Glutamatergic neuron (in vitro differentiated cells): ENCODE data around the gene MMP21. TPM values are rescaled to one million over a fixed set of nuclear protein-coding genes. Genes with fewer than 3 reads are reported as not detected.

ENCODE experiments used
- DNase-seq: peaks from one replicate; pipeline ENCODE4 v3.0.0; 2022
- H3K27ac Mint-ChIP-seq: one replicate; pipeline ENCODE4 v1.8.0; 2020; ENCODE audit warnings: mild to moderate bottlenecking, mixed read lengths, inconsistent platforms; ENCODE audit not compliant: unreplicated experiment
- H3K27me3 Mint-ChIP-seq: one replicate; pipeline ENCODE4 v1.8.0; 2020; ENCODE audit warnings: mild to moderate bottlenecking, moderate library complexity, mixed read lengths, inconsistent platforms; ENCODE audit not compliant: unreplicated experiment
- H3K36me3 Mint-ChIP-seq: one replicate; pipeline ENCODE4 v1.8.0; 2020; ENCODE audit warnings: mild to moderate bottlenecking, mixed read lengths, inconsistent platforms; ENCODE audit not compliant: unreplicated experiment
- H3K4me1 Mint-ChIP-seq: one replicate; pipeline ENCODE4 v1.8.0; 2020; ENCODE audit warnings: mild to moderate bottlenecking, low read depth, mixed read lengths, inconsistent platforms; ENCODE audit not compliant: unreplicated experiment
- H3K4me3 Mint-ChIP-seq: one replicate; pipeline ENCODE4 v1.8.0; 2020; ENCODE audit warnings: mild to moderate bottlenecking, mixed read lengths, inconsistent platforms; ENCODE audit not compliant: unreplicated experiment
- H3K9me3 Mint-ChIP-seq: one replicate; pipeline ENCODE4 v1.8.0; 2020; ENCODE audit warnings: mild to moderate bottlenecking, moderate library complexity, mixed read lengths, inconsistent platforms; ENCODE audit not compliant: unreplicated experiment
- total RNA-seq: library from RNA; stranded (reverse); fragmentation: NEBNext Ultra II Directional; extraction: Animal tissue kit (Norgen Biotek cat#: 25700); gene quantifications from one replicate; pipeline ENCODE4 v1.2.1, GENCODE V29; 2021; ENCODE audit not compliant: unreplicated experiment
- TF ChIP-seq, protein P1 (sequence below): fragments of 200-600 bp; sonication (generic); IDR thresholded peaks from one replicate; pipeline ENCODE4 v1.5.0; 2021; ENCODE audit not compliant: partially characterized antibody, unreplicated experiment

The MMP21 gene
- total RNA-seq, 1 donor from 2014 or later, result not detected

DNA sequence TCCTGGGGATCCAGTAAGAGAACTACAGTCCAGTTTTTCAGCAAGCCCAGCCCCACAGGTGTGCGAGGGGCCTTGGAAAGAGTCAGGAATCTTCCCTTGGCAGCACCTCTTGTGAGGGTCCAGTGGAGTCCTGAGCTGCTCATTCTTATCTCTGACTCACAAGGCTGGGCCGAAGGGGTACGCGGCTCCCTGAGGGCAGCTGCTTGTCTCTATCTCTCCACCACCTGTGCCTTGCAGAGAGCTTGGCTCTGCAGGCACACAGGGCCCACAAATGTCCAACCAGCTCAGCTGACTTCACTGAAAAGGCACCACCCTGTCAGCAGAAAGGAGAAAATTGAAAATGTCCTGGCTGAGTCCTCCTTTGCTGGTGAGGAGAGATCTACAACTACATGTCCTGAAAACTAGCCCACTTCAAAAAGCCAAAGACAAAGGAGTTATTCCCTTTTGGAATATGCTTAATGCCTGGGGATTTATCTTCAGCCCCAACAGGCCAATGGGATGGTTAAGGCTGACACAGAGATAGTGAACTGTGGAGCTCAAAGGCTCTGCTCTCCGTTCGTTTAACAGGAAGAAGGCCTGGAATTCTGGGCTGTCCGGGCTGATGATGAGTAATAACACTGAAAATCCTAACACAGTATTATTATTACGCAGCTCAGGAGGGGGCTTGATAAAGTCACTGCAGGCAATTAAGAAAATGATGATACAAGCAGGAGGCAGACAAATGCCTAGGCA is 24.0 kb upstream of the MMP21 start:
- no peak for DNase-seq
- Mint-ChIP-seq H3K36me3 (peaks cover 11% of the 10 kb centered on the region), H3K4me1 (peaks cover 11% of the 10 kb centered on the region), H3K27me3 (no peaks in the 10 kb centered on the region), H3K9me3 (no peaks in the 10 kb centered on the region), H3K27ac (no peak overlapping the region), H3K4me3 (no peak overlapping the region)
- TF ChIP-seq, protein P1, sequence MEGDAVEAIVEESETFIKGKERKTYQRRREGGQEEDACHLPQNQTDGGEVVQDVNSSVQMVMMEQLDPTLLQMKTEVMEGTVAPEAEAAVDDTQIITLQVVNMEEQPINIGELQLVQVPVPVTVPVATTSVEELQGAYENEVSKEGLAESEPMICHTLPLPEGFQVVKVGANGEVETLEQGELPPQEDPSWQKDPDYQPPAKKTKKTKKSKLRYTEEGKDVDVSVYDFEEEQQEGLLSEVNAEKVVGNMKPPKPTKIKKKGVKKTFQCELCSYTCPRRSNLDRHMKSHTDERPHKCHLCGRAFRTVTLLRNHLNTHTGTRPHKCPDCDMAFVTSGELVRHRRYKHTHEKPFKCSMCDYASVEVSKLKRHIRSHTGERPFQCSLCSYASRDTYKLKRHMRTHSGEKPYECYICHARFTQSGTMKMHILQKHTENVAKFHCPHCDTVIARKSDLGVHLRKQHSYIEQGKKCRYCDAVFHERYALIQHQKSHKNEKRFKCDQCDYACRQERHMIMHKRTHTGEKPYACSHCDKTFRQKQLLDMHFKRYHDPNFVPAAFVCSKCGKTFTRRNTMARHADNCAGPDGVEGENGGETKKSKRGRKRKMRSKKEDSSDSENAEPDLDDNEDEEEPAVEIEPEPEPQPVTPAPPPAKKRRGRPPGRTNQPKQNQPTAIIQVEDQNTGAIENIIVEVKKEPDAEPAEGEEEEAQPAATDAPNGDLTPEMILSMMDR, result no peak

DNA sequence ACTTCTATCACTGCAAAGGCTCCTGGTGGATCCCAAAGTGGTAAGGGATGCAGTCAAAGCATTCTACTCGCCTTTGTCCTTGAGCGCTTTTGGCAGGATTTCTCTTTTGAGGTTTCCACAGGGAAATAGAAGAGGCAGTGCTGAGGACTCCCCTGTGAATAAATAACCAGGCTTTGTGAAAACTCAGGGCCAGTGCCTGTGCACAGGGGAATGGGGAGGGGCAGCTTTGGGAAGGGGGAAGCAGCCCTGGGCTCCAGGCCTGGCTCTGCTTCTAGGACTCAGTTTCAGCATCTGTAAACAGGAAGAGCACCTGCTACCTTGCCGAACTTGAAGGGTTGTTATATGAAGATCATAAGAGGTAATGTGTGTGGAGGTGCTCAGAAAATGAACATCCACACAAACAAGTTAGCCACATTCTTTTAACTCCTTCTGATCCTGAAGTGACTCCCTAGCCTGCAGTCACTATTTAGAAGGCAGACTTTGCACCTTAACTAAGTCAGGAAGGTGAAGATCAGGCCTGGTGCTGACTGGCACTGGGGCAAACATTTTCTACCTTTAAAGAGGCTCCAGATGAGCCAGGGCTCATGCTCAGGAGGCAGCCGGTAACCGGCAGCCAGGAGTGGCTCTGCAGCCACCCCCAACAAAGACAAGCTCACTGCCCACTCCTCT is 22.5 kb upstream of the MMP21 start:
- H3K4me3 Mint-ChIP-seq, result no peak overlapping the region
- TF ChIP-seq, protein P1, result no peak
- peaks cover 11% of the 10 kb centered on the region for H3K4me1 Mint-ChIP-seq
- H3K27me3 Mint-ChIP-seq, result no peaks in the 10 kb centered on the region
- no peak for DNase-seq
- no peak overlapping the region for H3K27ac Mint-ChIP-seq
- peaks cover 11% of the 10 kb centered on the region for H3K36me3 Mint-ChIP-seq
- no peaks in the 10 kb centered on the region for H3K9me3 Mint-ChIP-seq

DNA sequence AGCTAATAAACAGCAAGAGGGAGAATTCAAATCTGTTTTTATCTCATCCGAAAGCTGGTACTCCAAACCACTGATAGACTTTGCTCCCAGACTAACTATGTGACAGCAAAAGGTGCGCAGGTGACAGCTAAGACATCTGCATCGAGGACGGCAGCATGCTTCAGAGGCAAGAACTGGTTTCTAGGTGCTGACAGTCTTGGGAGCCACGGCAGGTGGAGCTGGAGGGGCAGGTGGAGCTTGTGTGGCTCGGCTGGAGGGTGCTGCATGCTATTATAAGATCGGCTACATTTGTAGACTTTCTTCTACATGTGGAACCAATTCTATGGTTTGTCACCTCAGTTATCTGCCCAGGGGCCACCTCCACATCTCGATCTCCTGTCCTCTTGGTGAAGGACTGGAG is 21.8 kb upstream of the MMP21 start:
- DNase-seq, result no peak
- no peaks in the 10 kb centered on the region for H3K27me3 Mint-ChIP-seq
- H3K36me3 Mint-ChIP-seq, result peaks cover 5% of the 10 kb centered on the region
- H3K9me3 Mint-ChIP-seq, result no peaks in the 10 kb centered on the region
- TF ChIP-seq, protein P1, result no peak
- no peak overlapping the region for H3K27ac Mint-ChIP-seq
- H3K4me3 Mint-ChIP-seq, result no peak overlapping the region
- peaks cover 10% of the 10 kb centered on the region for H3K4me1 Mint-ChIP-seq

DNA sequence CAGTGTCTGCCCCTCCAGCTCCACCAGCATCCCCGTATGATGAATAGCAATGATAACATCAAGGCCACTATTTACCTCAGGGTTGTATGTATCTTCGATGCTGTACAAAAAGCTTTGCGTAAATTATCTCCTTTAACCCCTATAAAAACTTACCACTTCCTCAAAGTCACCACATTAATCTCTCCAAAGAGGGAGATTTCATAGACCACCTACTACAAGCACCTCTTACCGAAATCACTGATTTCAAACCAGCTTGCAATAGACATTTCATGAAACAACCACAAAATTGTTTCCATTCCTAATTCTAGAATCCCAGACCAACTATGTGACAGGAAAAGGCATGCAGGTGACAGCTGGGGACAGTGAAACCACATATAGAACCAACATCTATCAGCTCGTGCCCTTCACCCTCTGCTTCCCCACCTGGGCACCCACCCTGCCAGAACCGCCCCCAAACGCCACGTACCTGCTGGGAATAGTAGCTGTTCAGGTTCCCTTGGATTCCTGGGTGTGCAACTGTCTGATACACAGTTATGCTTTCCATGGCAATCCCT is 20.1 kb upstream of the MMP21 start:
- H3K36me3 Mint-ChIP-seq, result peaks cover 1% of the 10 kb centered on the region
- H3K9me3 Mint-ChIP-seq, result no peaks in the 10 kb centered on the region
- no peak overlapping the region for H3K4me3 Mint-ChIP-seq
- H3K27ac Mint-ChIP-seq, result no peak overlapping the region
- H3K27me3 Mint-ChIP-seq, result no peaks in the 10 kb centered on the region
- no peak for DNase-seq
- TF ChIP-seq, protein P1, result no peak
- H3K4me1 Mint-ChIP-seq, result peaks cover 10% of the 10 kb centered on the region

DNA sequence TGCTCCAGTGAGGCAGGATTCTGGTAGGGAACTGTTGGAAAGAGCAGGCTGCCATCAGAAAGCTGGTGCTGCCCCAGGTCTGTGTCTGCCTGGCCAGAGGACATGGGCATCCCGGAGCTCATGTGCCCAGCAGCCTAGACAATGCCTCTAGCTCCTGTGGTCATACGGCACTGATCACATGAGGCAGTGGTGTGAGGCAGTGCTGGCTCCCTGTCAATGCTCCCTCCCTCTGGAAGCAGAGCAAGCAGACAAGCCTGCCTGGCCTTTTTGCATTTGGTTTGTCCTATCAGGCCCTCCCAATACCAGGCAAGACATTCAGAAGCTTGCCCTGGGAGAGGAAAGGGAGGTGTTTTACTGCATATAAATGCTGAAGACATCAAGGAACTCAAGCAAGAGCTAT is 19.5 kb upstream of the MMP21 start:
- Mint-ChIP-seq H3K9me3 (peaks cover under 1% of the 10 kb centered on the region), H3K27ac (no peak overlapping the region), H3K27me3 (no peaks in the 10 kb centered on the region), H3K4me1 (peaks cover 10% of the 10 kb centered on the region), H3K36me3 (peaks cover 2% of the 10 kb centered on the region), H3K4me3 (no peak overlapping the region)
- no peak for DNase-seq
- TF ChIP-seq, protein P1, result no peak
